RPMI8226 (cell line): ENCODE measurements around the gene GSTA5.
"Not testable (repeated sequence)": the region's sequence is repeated elsewhere in the genome, so short reads cannot be mapped to it uniquely, and the experiment has no call there.

ENCODE experiments used
- DNase-seq: peaks from one replicate; pipeline ENCODE4 v3.0.0-alpha.2; 2015

The GSTA5 gene

GRCh38 chr6:52840763-52841585 is at the start of gene GSTA5:
Gene GSTA5, minus strand, starts transcription at chr6:52840813.
- no peak for DNase-seq

- no peak for DNase-seq
Measured at GRCh38 chr6:52890018-52890417, 49.4 kb upstream of the GSTA5 start.

- DNase-seq: no peak
Measured at GRCh38 chr6:52887910-52888524, 47.4 kb upstream of the GSTA5 start.

GRCh38 chr6:52881996-52882841 is 41.6 kb upstream of the GSTA5 start:
- DNase-seq: peak; percentile 78

GRCh38 chr6:52881662-52881995 is 41.0 kb upstream of the GSTA5 start:
- DNase-seq: no peak

GRCh38 chr6:52877786-52878185 is 37.2 kb upstream of the GSTA5 start:
- DNase-seq: no peak

- DNase-seq: peak; percentile 62
Measured at GRCh38 chr6:52877168-52877567, 36.6 kb upstream of the GSTA5 start.

GRCh38 chr6:52876056-52876787 is 35.6 kb upstream of the GSTA5 start:
- DNase-seq: peak; percentile 79

- no peak for DNase-seq
Measured at GRCh38 chr6:52872031-52872430, 31.4 kb upstream of the GSTA5 start.

GRCh38 chr6:52871621-52872020 is 31.0 kb upstream of the GSTA5 start:
- DNase-seq: no peak

- DNase-seq: not testable (repeated sequence)
Measured at GRCh38 chr6:52870335-52871091, 29.9 kb upstream of the GSTA5 start.

- not testable (repeated sequence) for DNase-seq
Measured at GRCh38 chr6:52868899-52869298, 28.3 kb upstream of the GSTA5 start.

GRCh38 chr6:52868240-52868639 is 27.6 kb upstream of the GSTA5 start:
- DNase-seq: no peak

GRCh38 chr6:52861151-52861550 is 20.5 kb upstream of the GSTA5 start:
- DNase-seq: not testable (repeated sequence)

- DNase-seq: no peak
Measured at GRCh38 chr6:52858416-52858815, 17.8 kb upstream of the GSTA5 start.

- DNase-seq: peak; percentile 59
Measured at GRCh38 chr6:52856137-52856536, 15.5 kb upstream of the GSTA5 start.

- DNase-seq: no peak
Measured at GRCh38 chr6:52849137-52849536, 8.5 kb upstream of the GSTA5 start.

GRCh38 chr6:52846002-52846401 is 5.4 kb upstream of the GSTA5 start:
- DNase-seq: no peak

- no peak for DNase-seq
Measured at GRCh38 chr6:52843605-52844004, 3.0 kb upstream of the GSTA5 start.

- peak; percentile 35 for DNase-seq
Measured at GRCh38 chr6:52839124-52840055, 1.2 kb downstream of the GSTA5 start.

GRCh38 chr6:52834481-52834880 is 6.1 kb downstream of the GSTA5 start:
- DNase-seq: no peak
